GM23248 (cell line): ENCODE data around the gene SND1. TPM values are rescaled to one million over a fixed set of nuclear protein-coding genes. Genes with fewer than 3 reads are reported as not detected.

Source experiments
- DNase-seq: peaks from one replicate; pipeline ENCODE4 v3.0.0-alpha.2; 2015
- H2AFZ ChIP-seq: fragments of 200-600 bp; sonication (generic); 2 replicates; pipeline ENCODE4 v1.6.1; 2016; ENCODE audit warnings: antibody characterized with exemption
- H3F3A ChIP-seq: fragments of 200-600 bp; sonication (generic); 2 replicates; pipeline ENCODE4 v1.6.1; 2016; ENCODE audit warnings: mild to moderate bottlenecking, antibody characterized with exemption, mixed run types; ENCODE audit not compliant: insufficient read depth
- H3K27ac ChIP-seq: fragments of 200-600 bp; sonication (generic); 2 replicates; pipeline ENCODE4 v1.5.1; 2016; ENCODE audit warnings: mild to moderate bottlenecking
- H3K27me3 ChIP-seq: fragments of 200-600 bp; sonication (generic); replicated peaks from 2 replicates; pipeline ENCODE4 v1.6.1; 2016; ENCODE audit warnings: mild to moderate bottlenecking; ENCODE audit not compliant: insufficient read depth
- H3K36me3 ChIP-seq: fragments of 200-600 bp; sonication (generic); 2 replicates; pipeline ENCODE4 v1.6.1; 2016; ENCODE audit warnings: low read depth, mild to moderate bottlenecking
- H3K4me1 ChIP-seq: fragments of 200-600 bp; sonication (generic); 2 replicates; pipeline ENCODE4 v1.6.1; 2016; ENCODE audit warnings: mild to moderate bottlenecking; ENCODE audit not compliant: insufficient read depth
- H3K4me2 ChIP-seq: fragments of 200-600 bp; sonication (generic); one replicate; pipeline ENCODE4 v1.6.1; 2016; ENCODE audit warnings: mild to moderate bottlenecking; ENCODE audit not compliant: unreplicated experiment
- H3K4me3 ChIP-seq: fragments of 200-600 bp; sonication (generic); 2 replicates; pipeline ENCODE4 v1.5.1; 2016; ENCODE audit warnings: mild to moderate bottlenecking
- H3K79me2 ChIP-seq: fragments of 200-600 bp; sonication (generic); 2 replicates; pipeline ENCODE4 v1.6.1; 2016; ENCODE audit warnings: mild to moderate bottlenecking; ENCODE audit not compliant: insufficient read depth
- H3K9ac ChIP-seq: fragments of 200-600 bp; sonication (generic); 2 replicates; pipeline ENCODE4 v1.6.1; 2016; ENCODE audit warnings: mild to moderate bottlenecking
- H3K9me2 ChIP-seq: fragments of 200-600 bp; sonication (generic); 2 replicates; pipeline ENCODE4 v1.6.1; 2016; ENCODE audit warnings: mixed run types, mild to moderate bottlenecking, moderate library complexity; ENCODE audit not compliant: insufficient read depth
- H3K9me3 ChIP-seq: fragments of 200-600 bp; sonication (generic); one replicate; pipeline ENCODE4 v1.6.1; 2017; ENCODE audit warnings: low read depth
- H4K20me1 ChIP-seq: fragments of 200-600 bp; sonication (generic); 2 replicates; pipeline ENCODE4 v1.6.0; 2016; ENCODE audit not compliant: insufficient read depth
- EZH2 ChIP-seq: fragments of 200-600 bp; sonication (generic); IDR thresholded peaks from 2 replicates; pipeline ENCODE4 v1.6.1; 2018; ENCODE audit warnings: antibody characterized with exemption, mild to moderate bottlenecking; ENCODE audit not compliant: insufficient read depth, poor library complexity, severe bottlenecking
- EZH2phosphoT487 ChIP-seq: fragments of 200-600 bp; sonication (generic); IDR thresholded peaks from 2 replicates; pipeline ENCODE4 v1.6.1; 2018; ENCODE audit warnings: antibody characterized with exemption, moderate library complexity, mild to moderate bottlenecking, low read depth; ENCODE audit not compliant: insufficient read depth
- WGBS, 2 experiments: methylation state at CpG; one replicate each; pipeline ENCODE4 v1.1.6; 2015 to 2017; ENCODE audit warnings: low lambda C conversion rate in 2 of 2, low coverage in 1 of 2; ENCODE audit errors: missing lambda C conversion rate in 2 of 2; 5-methylcytosine and 5-hydroxymethylcytosine counted together
- in situ Hi-C: fragments of 300-500 bp; cut with MboI; formaldehyde crosslinking; loops from 2 replicates; pipeline ENCODE4 v1.15.0; 2020
- polyA plus RNA-seq: library from polyadenylated mRNA; unstranded; fragments of >200 nt; fragmentation: Nextera tagmentation; extraction: Ambion mirVana; gene quantifications from 2 replicates; pipeline ENCODE4 v1.2.1, GENCODE V29; 2016
- total RNA-seq: library from RNA; depleted of rRNA; stranded (reverse); fragments of >200 nt; shearing (Covaris generic); gene quantifications from 2 replicates; pipeline ENCODE4 v1.2.3, GENCODE V29; 2014

Gene SND1
- total and polyA plus RNA-seq, 2 experiments from 2014 or later, result 128 to 184 TPM

DNA sequence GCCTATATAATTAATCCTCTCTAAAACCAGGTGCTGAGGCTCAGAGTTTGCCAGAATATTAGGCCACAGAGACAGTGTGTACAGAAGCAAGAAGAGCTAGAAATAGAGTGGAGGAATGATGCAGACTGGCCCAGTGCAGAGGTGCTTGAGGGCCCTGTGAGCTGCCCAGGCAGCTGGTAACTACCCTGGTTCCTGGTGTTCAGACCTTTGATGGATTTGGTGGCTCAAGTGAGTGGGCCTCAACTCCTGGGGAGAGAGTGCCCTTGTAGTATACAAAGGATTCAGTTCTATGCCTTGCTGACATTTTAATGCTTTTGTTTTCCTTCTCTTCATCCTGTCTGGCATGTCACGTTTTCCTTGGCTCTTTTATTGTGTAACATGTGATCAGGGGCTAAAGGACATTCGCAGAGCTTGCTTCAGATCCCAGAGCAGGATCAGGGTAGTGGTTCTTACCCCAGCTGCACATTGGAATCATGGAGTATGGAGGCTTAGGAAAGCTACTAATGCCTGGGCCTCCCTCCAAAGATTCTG is 359.2 kb downstream of the SND1 start:
- WGBS, 2 experiments, result 82 to 90% methylated on average over 2 of the region's 2 CpGs
- in situ Hi-C loops, result no loop called here
- no peak overlapping the region for H3K4me2 ChIP-seq
- H3K36me3 ChIP-seq, result 0 out of 2 replicates have a peak, but pooled peaks cover 5% of the 10 kb centered on the region
- peaks cover 25% of the 10 kb centered on the region for H3K79me2 ChIP-seq
- no peak overlapping the region for H3K4me3 ChIP-seq
- no peak overlapping the region for H2AFZ ChIP-seq
- H3K9me3 ChIP-seq, result no peaks in the 10 kb centered on the region
- no peaks in the 10 kb centered on the region for H3K4me1 ChIP-seq
- H3K9ac ChIP-seq, result no peak overlapping the region
- no peaks in the 10 kb centered on the region for H3K27me3 ChIP-seq
- TF ChIP-seq EZH2, result no peak
- TF ChIP-seq EZH2phosphoT487, result no peak
- no peak overlapping the region for H3K27ac ChIP-seq
- H4K20me1 ChIP-seq, result no peaks in the 10 kb centered on the region
- H3F3A ChIP-seq, result no peaks in the 10 kb centered on the region
- H3K9me2 ChIP-seq, result no peaks in the 10 kb centered on the region
- DNase-seq, result no peak

GRCh38 chr7:128014811-128015210 is 362.8 kb downstream of the SND1 start:
- H3K27me3 ChIP-seq, result no peaks in the 10 kb centered on the region
- no peaks in the 10 kb centered on the region for H3K9me3 ChIP-seq
- no peak overlapping the region for H2AFZ ChIP-seq
- H3F3A ChIP-seq, result no peaks in the 10 kb centered on the region
- no peak overlapping the region for H3K27ac ChIP-seq
- no peaks in the 10 kb centered on the region for H4K20me1 ChIP-seq
- H3K36me3 ChIP-seq, result no peaks in the 10 kb centered on the region
- no peaks in the 10 kb centered on the region for H3K4me1 ChIP-seq
- TF ChIP-seq EZH2phosphoT487 (no peak), EZH2 (no peak)
- no peak overlapping the region for H3K9ac ChIP-seq
- WGBS, 2 experiments, result 91 to 95% methylated on average over 4 of the region's 4 CpGs
- peaks cover 6% of the 10 kb centered on the region; the same call in 1 of the 2 replicates for H3K79me2 ChIP-seq
- DNase-seq, result no peak
- no peak overlapping the region for H3K4me2 ChIP-seq
- in situ Hi-C loops, result no loop called here
- no peak overlapping the region for H3K4me3 ChIP-seq
- H3K9me2 ChIP-seq, result no peaks in the 10 kb centered on the region

DNA sequence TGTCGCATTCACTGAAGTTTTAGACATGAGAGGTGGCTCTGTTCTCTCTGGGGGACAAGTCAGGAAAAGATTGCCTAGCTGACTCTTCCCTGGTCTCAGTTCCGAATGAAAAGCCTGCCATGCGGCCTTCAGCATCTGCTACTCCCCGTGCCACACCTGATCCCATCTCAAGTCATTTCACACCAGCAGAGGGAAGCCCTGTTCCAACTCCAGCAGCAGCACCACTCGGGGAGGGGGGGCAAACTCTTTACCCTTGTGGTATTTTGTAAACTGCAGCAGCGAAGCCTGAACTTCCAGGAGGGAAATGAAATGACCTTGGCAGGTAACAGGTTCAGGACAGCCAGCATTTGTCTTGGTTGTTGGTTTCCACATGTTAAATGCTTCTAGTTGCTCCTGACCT is 365.5 kb downstream of the SND1 start:
- H3F3A ChIP-seq, result peaks cover 21% of the 10 kb centered on the region
- H3K9ac ChIP-seq, result no peak overlapping the region
- H3K9me2 ChIP-seq, result no peaks in the 10 kb centered on the region
- in situ Hi-C loops, result no loop called here
- no peak overlapping the region for H2AFZ ChIP-seq
- no peak overlapping the region for H3K4me3 ChIP-seq
- WGBS, 2 experiments, result 88 to 91% methylated on average over 6 of the region's 6 CpGs
- H3K27me3 ChIP-seq, result no peaks in the 10 kb centered on the region
- peaks cover 6% of the 10 kb centered on the region; the same call in 1 of the 2 replicates for H3K79me2 ChIP-seq
- no peaks in the 10 kb centered on the region for H4K20me1 ChIP-seq
- TF ChIP-seq EZH2phosphoT487 (no peak), EZH2 (no peak)
- H3K4me1 ChIP-seq, result peaks cover 12% of the 10 kb centered on the region
- H3K9me3 ChIP-seq, result no peaks in the 10 kb centered on the region
- H3K4me2 ChIP-seq, result no peak overlapping the region
- H3K27ac ChIP-seq, result no peak overlapping the region
- DNase-seq, result no peak
- H3K36me3 ChIP-seq, result no peaks in the 10 kb centered on the region

- Histone ChIP-seq H3K9me2 (no peaks in the 10 kb centered on the region), H4K20me1 (no peaks in the 10 kb centered on the region), H3K9ac (no peak overlapping the region), H2AFZ (no peak overlapping the region), H3K79me2 (peaks cover 2% of the 10 kb centered on the region; the same call in 1 of the 2 replicates), H3K4me2 (no peak overlapping the region), H3F3A (peaks cover 28% of the 10 kb centered on the region), H3K27ac (no peak overlapping the region), H3K9me3 (no peaks in the 10 kb centered on the region), H3K36me3 (no peaks in the 10 kb centered on the region), H3K4me3 (no peak overlapping the region), H3K4me1 (peaks cover 19% of the 10 kb centered on the region), H3K27me3 (no peaks in the 10 kb centered on the region)
- no peak for TF ChIP-seq EZH2phosphoT487
- TF ChIP-seq EZH2, result no peak
- DNase-seq, result peak; percentile 14
- WGBS, 2 experiments, result 77 to 81% methylated on average over 8 of the region's 8 CpGs
- in situ Hi-C loops, result no loop called here
Measured at GRCh38 chr7:128017862-128018845, 366.2 kb downstream of the SND1 start.
